Transverse colon (tissue), 4 donors: Measurements from ENCODE around the gene ATP4B. TPM values are rescaled to one million over a fixed set of nuclear protein-coding genes. Genes with fewer than 3 reads are reported as not detected.

Experiments
- DNase-seq: peaks from one replicate; pipeline ENCODE4 v3.0.0-alpha.2; 2019
- H3K27ac ChIP-seq, 4 donors: fragments of 200-600 bp; sonication (generic); 2 replicates each; pipeline ENCODE4 v1.5.1; 2016 to 2018; ENCODE audit warnings: inconsistent platforms in 4 of 4
- H3K27me3 ChIP-seq: fragments of 200-600 bp; sonication (generic); 2 replicates; pipeline ENCODE4 v1.5.1; 2017; ENCODE audit warnings: inconsistent platforms
- H3K36me3 ChIP-seq, 4 donors: fragments of 200-600 bp; sonication (generic); 2 replicates each; pipeline ENCODE4 v1.5.1; 2017 to 2019; ENCODE audit warnings: inconsistent platforms in 4 of 4
- H3K4me1 ChIP-seq, 4 donors: fragments of 200-600 bp; sonication (generic); 2 replicates each; pipeline ENCODE4 v1.5.1; 2017 to 2020; ENCODE audit warnings: inconsistent platforms in 4 of 4
- H3K4me3 ChIP-seq, 4 donors: fragments of 200-600 bp; sonication (generic); 1 replicate in 1 of 4; 2 replicates in 3 of 4; pipeline versions ENCODE4 v1.5.1 to v1.6.1; 2017 to 2019; ENCODE audit warnings: inconsistent platforms in 4 of 4
- H3K9me3 ChIP-seq, 2 donors: fragments of 200-600 bp; sonication (generic); 2 replicates each; pipeline ENCODE4 v1.5.1; 2017 to 2019; ENCODE audit warnings: inconsistent platforms in 2 of 2
- CTCF ChIP-seq, 5 experiments: fragments of 200-600 bp in 3 of 5; fragments of 450-650 bp in 2 of 5; sonication (generic) in 3 of 5; IDR thresholded peaks; 1 replicate in 2 of 5; 2 replicates in 3 of 5; pipeline ENCODE4 v1.5.1; 2016 to 2017; ENCODE audit warnings: antibody characterized with exemption in 5 of 5, inconsistent platforms in 3 of 5, mild to moderate bottlenecking in 2 of 5, moderate library complexity in 1 of 5
- EP300 ChIP-seq: sonication (generic); formaldehyde crosslinking; IDR thresholded peaks from one replicate; pipeline ENCODE4 v1.6.1; 2017; ENCODE audit warnings: antibody characterized with exemption, low read depth
- POLR2A ChIP-seq: fragments of 450-650 bp; IDR thresholded peaks from one replicate; pipeline ENCODE4 v1.6.1; 2016; ENCODE audit warnings: antibody characterized with exemption, mild to moderate bottlenecking, moderate library complexity
- POLR2AphosphoS5 ChIP-seq, 3 donors: sonication (generic); formaldehyde crosslinking; IDR thresholded peaks; one replicate each; pipeline ENCODE4 v1.6.1; 2016; ENCODE audit warnings: antibody characterized with exemption in 3 of 3
- WGBS, 2 donors: methylation state at CpG; one replicate each; pipeline ENCODE4 v1.1.5; 2018; ENCODE audit warnings: low coverage in 1 of 2; 5-methylcytosine and 5-hydroxymethylcytosine counted together
- in situ Hi-C, 4 donors: fragments of 200-750 bp; cut with MboI; loops; one replicate each; pipeline versions ENCODE4 v1.15.0 to v1.15.1; 2017; ENCODE audit warnings: low sequenced_read_pairs in 3 of 4, low pct_ligation_motif_present in 1 of 4, low pct_unique_long_range_greater_than_20kb in 1 of 4
- intact Hi-C: fragments of 100-400 bp; cut with DNase I; formaldehyde crosslinking; loops from one replicate; pipeline ENCODE4 v1.15.1; 2023; ENCODE audit warnings: low total_unique reads
- total RNA-seq, 4 donors: library from RNA; depleted of rRNA; stranded (reverse); fragments of >200 nt; gene quantifications; one replicate each; pipeline ENCODE4 v1.1.0, GENCODE V29; 2016

The ATP4B gene
- total RNA-seq, 4 donors from 2014 or later, result not detected

GRCh38 chr13:113664751-113665596 is 7.0 kb upstream of the ATP4B start:
- Histone ChIP-seq H3K36me3 (no peaks in the 10 kb centered on the region), H3K9me3 (peaks cover 0 to 5% of the 10 kb centered on the region in 2 donors), H3K4me1 (peaks cover 0 to 13% (median 2%) of the 10 kb centered on the region in 4 donors), H3K27ac (no peak overlapping the region), H3K4me3 (no peak overlapping the region), H3K27me3 (no peaks in the 10 kb centered on the region)
- in situ Hi-C loops (no loop called here), intact Hi-C loops (no loop called here)
- DNase-seq, result peak; percentile 11
- 50% methylated on average over 21 of the region's 21 CpGs; no CpG with 5 or more reads in 1 of the 2 donors for WGBS, 2 donors
- no peak for TF ChIP-seq EP300
- no peak for TF ChIP-seq POLR2AphosphoS5 (IDR thresholded peaks at IDR 0.05)

GRCh38 chr13:113663934-113664333 is 5.9 kb upstream of the ATP4B start:
- Histone ChIP-seq H3K27ac (peak overlapping the region in 1 of 4 donors; percentile 2), H3K9me3 (peaks cover 0 to 5% of the 10 kb centered on the region in 2 donors), H3K4me1 (peaks cover 0 to 13% (median 2%) of the 10 kb centered on the region in 4 donors), H3K4me3 (no peak overlapping the region), H3K27me3 (no peaks in the 10 kb centered on the region), H3K36me3 (no peaks in the 10 kb centered on the region)
- peak; percentile 34 for DNase-seq
- 47 to 50% methylated on average over 7 to 15 of the region's 15 CpGs for WGBS, 2 donors
- intact Hi-C loops (no loop called here), in situ Hi-C loops (no loop called here)
- TF ChIP-seq EP300 (no peak), POLR2AphosphoS5 (IDR thresholded peaks at IDR 0.05) (no peak), POLR2A (no peak), CTCF (IDR thresholded peaks at IDR 0.05) (no peak)

GRCh38 chr13:113661509-113661908 is 3.5 kb upstream of the ATP4B start:
- Histone ChIP-seq H3K4me3 (no peak overlapping the region), H3K36me3 (no peaks in the 10 kb centered on the region), H3K4me1 (peaks cover 0 to 16% (median 2%) of the 10 kb centered on the region in 4 donors), H3K27ac (no peak overlapping the region), H3K9me3 (peaks cover 0 to 5% of the 10 kb centered on the region in 2 donors), H3K27me3 (no peaks in the 10 kb centered on the region)
- 52 to 73% methylated on average over 2 of the region's 2 CpGs for WGBS, 2 donors
- no peak for DNase-seq
- in situ Hi-C loops, result no loop called here
- TF ChIP-seq POLR2A, result no peak
- no peak for TF ChIP-seq POLR2AphosphoS5 (IDR thresholded peaks at IDR 0.05)
- intact Hi-C loops, result no loop called here

- TF ChIP-seq POLR2A (no peak), EP300 (no peak), POLR2AphosphoS5 (IDR thresholded peaks at IDR 0.05) (no peak), CTCF (IDR thresholded peaks at IDR 0.05) (no peak)
- Histone ChIP-seq H3K4me1 (peaks cover 0 to 15% (median 2%) of the 10 kb centered on the region in 4 donors), H3K27ac (no peak overlapping the region), H3K9me3 (peaks cover 0 to 5% of the 10 kb centered on the region in 2 donors), H3K27me3 (no peaks in the 10 kb centered on the region), H3K36me3 (no peaks in the 10 kb centered on the region), H3K4me3 (no peak overlapping the region)
- in situ Hi-C loops, result no loop called here
- no peak for DNase-seq
- 40 to 89% methylated on average over 1 to 3 of the region's 3 CpGs for WGBS, 2 donors
- intact Hi-C loops, result no loop called here
Observed at GRCh38 chr13:113660066-113660465, 2.1 kb upstream of the ATP4B start.

GRCh38 chr13:113659337-113659736 is 1.3 kb upstream of the ATP4B start:
- 90 to 97% methylated on average over 8 of the region's 8 CpGs for WGBS, 2 donors
- H3K36me3 ChIP-seq, result no peaks in the 10 kb centered on the region
- DNase-seq, result no peak
- no peak overlapping the region for H3K4me3 ChIP-seq
- H3K9me3 ChIP-seq, result peaks cover 0 to 5% of the 10 kb centered on the region in 2 donors
- intact Hi-C loops (no loop called here), in situ Hi-C loops (no loop called here)
- TF ChIP-seq POLR2A (no peak), CTCF (IDR thresholded peaks at IDR 0.05) (no peak), POLR2AphosphoS5 (IDR thresholded peaks at IDR 0.05) (no peak), EP300 (no peak)
- no peak overlapping the region for H3K27ac ChIP-seq
- H3K4me1 ChIP-seq, result peaks cover 0 to 8% (median 2%) of the 10 kb centered on the region in 4 donors
- no peaks in the 10 kb centered on the region for H3K27me3 ChIP-seq
